Adipocyte (in vitro differentiated cells): ENCODE results near the gene PTER.

Experiments
- DNase-seq: peaks from one replicate; pipeline ENCODE4 v3.0.0-alpha.2; 2015; ENCODE audit warnings: low read depth
- H3K27me3 ChIP-seq: replicated peaks from 2 replicates; pipeline ENCODE4 v1.7.0; 2013; ENCODE audit warnings: mild to moderate bottlenecking, low read length, moderate library complexity; ENCODE audit not compliant: control insufficient read depth, insufficient read depth
- H3K36me3 ChIP-seq: 2 replicates; pipeline ENCODE4 v1.7.0; 2013; ENCODE audit warnings: low read length, mild to moderate bottlenecking, moderate library complexity; ENCODE audit not compliant: control insufficient read depth, insufficient read depth, severe bottlenecking
- H3K4me1 ChIP-seq: 2 replicates; pipeline ENCODE4 v1.7.0; 2013; ENCODE audit warnings: mild to moderate bottlenecking, low read length, moderate library complexity; ENCODE audit not compliant: control insufficient read depth, insufficient read depth
- H3K4me3 ChIP-seq: 2 replicates; pipeline ENCODE4 v1.7.0; 2013; ENCODE audit warnings: mild to moderate bottlenecking, low read length, moderate library complexity
- H3K9ac ChIP-seq: 2 replicates; pipeline ENCODE4 v1.7.0; 2013; ENCODE audit warnings: mild to moderate bottlenecking, low read length, moderate library complexity
- H3K9me3 ChIP-seq: 2 replicates; pipeline ENCODE4 v1.7.0; 2013; ENCODE audit warnings: mild to moderate bottlenecking, low read length, moderate library complexity; ENCODE audit not compliant: control insufficient read depth

The PTER gene

GRCh38 chr10:16472828-16473227 lies 36.0 kb downstream of the PTER start:
- H3K4me3 ChIP-seq, result no peak overlapping the region
- H3K36me3 ChIP-seq, result no peaks in the 10 kb centered on the region
- H3K9me3 ChIP-seq, result no peaks in the 10 kb centered on the region
- H3K4me1 ChIP-seq, result no peaks in the 10 kb centered on the region
- no peak for DNase-seq
- no peaks in the 10 kb centered on the region for H3K27me3 ChIP-seq
- no peak overlapping the region for H3K9ac ChIP-seq

GRCh38 chr10:16477757-16478156 lies 40.9 kb downstream of the PTER start:
- DNase-seq, result no peak
- no peak overlapping the region for H3K4me3 ChIP-seq
- no peaks in the 10 kb centered on the region for H3K9me3 ChIP-seq
- H3K4me1 ChIP-seq, result no peaks in the 10 kb centered on the region
- H3K9ac ChIP-seq, result no peak overlapping the region
- no peaks in the 10 kb centered on the region for H3K27me3 ChIP-seq
- H3K36me3 ChIP-seq, result no peaks in the 10 kb centered on the region

GRCh38 chr10:16478801-16479200 lies 42.0 kb downstream of the PTER start:
- no peaks in the 10 kb centered on the region for H3K9me3 ChIP-seq
- no peaks in the 10 kb centered on the region for H3K4me1 ChIP-seq
- H3K27me3 ChIP-seq, result no peaks in the 10 kb centered on the region
- no peak overlapping the region for H3K9ac ChIP-seq
- no peaks in the 10 kb centered on the region for H3K36me3 ChIP-seq
- no peak for DNase-seq
- no peak overlapping the region for H3K4me3 ChIP-seq

DNA sequence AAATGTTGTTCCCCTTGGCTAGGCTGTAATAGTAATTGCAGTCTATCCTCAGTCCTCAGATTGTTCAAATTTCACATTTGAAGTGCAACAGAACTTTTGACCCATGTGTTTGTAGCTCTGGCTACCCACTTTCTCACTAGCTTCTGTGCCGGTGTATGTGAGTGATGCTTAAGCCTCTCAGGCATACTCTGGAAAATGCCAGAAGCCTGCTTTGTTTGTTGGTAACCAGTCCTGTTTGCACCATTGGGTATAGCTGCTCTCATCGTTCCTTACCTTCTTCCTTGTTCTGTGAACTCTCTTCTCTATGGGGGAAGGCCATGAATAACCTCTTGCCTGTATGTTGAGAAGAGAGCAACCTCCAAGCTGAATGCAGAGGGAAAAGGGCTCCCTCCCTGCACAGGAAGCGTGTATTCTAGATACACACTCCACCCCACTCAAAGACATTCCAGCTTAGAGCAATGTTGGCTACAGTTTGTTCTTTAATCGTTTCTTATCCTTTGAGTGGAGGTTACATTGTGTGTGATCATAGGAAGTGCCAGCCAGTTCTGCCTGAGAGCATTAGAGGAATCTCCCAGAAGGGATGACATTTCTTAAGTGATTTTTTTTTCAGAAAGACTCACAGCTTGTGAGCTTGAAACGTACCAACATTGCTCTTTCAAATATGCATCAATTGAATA lies 44.4 kb downstream of the PTER start:
- Histone ChIP-seq H3K27me3 (no peaks in the 10 kb centered on the region), H3K4me1 (no peaks in the 10 kb centered on the region), H3K9me3 (no peaks in the 10 kb centered on the region), H3K36me3 (peaks cover under 1% of the 10 kb centered on the region), H3K9ac (no peak overlapping the region), H3K4me3 (no peak overlapping the region)
- peak; percentile 12 for DNase-seq

GRCh38 chr10:16483241-16483917 lies 46.6 kb downstream of the PTER start:
- Histone ChIP-seq H3K36me3 (peaks cover 18% of the 10 kb centered on the region), H3K4me3 (no peak overlapping the region), H3K27me3 (no peaks in the 10 kb centered on the region), H3K9ac (no peak overlapping the region), H3K9me3 (no peaks in the 10 kb centered on the region), H3K4me1 (no peaks in the 10 kb centered on the region)
- no peak for DNase-seq

GRCh38 chr10:16490511-16490910 lies 53.7 kb downstream of the PTER start:
- no peak overlapping the region for H3K4me3 ChIP-seq
- no peak overlapping the region for H3K9ac ChIP-seq
- H3K27me3 ChIP-seq, result no peaks in the 10 kb centered on the region
- no peak for DNase-seq
- no peaks in the 10 kb centered on the region for H3K4me1 ChIP-seq
- no peaks in the 10 kb centered on the region for H3K9me3 ChIP-seq
- peaks cover 25% of the 10 kb centered on the region for H3K36me3 ChIP-seq

DNA sequence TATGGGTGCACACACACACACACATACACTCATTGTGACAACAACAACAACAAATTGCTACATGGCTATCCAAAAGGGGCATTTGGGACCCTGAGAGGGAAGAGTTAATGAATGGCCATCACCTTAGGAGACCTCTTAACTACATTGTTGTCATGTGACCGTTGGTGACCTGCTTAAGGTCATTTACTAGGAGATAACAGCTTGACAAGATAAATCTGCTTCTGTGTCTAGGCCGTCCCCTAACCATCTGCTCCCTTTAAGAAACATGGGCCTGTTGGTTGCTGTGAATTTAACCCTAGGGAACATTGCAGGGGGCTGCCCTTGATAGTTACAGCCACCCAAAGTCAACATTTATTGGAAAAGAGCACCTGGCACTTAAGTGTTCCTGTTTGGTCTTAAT lies 55.1 kb downstream of the PTER start:
- no peaks in the 10 kb centered on the region for H3K4me1 ChIP-seq
- no peaks in the 10 kb centered on the region for H3K27me3 ChIP-seq
- no peak for DNase-seq
- H3K4me3 ChIP-seq, result no peak overlapping the region
- H3K36me3 ChIP-seq, result peaks cover 17% of the 10 kb centered on the region
- H3K9ac ChIP-seq, result no peak overlapping the region
- H3K9me3 ChIP-seq, result no peaks in the 10 kb centered on the region

DNA sequence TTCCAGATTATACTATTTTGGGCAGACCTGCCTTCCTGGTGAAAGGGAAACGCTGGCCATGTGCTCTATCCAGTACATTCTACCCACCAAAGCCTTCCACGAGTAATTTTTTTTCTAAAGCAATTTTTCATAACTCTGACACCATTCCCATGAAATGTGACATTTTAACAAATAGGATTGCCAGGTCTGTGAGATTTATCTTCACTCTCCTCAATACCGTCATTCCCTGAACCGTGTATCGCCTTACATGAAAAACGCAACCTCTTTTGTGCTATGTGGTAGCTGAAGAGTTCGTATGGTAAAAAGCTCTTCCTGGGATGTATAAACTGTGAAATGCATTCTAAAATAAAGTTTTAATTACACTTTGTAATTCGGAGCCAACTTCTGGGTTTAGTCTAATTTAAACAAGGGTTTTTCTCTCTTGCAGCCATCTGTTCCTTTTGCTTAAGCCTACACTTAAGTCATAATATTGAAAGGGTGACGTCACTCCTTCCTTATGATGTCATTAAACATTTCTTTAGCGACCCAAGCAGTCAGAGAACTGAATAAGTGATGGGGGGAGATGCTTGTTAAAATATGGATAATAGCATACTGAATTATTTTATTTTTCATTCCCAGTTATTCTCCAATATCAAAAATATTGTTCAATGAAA lies 57.2 kb downstream of the PTER start:
- Histone ChIP-seq H3K4me3 (no peak overlapping the region), H3K27me3 (no peaks in the 10 kb centered on the region), H3K4me1 (no peaks in the 10 kb centered on the region), H3K9ac (no peak overlapping the region), H3K36me3 (peaks cover 7% of the 10 kb centered on the region), H3K9me3 (no peaks in the 10 kb centered on the region)
- no peak for DNase-seq

DNA sequence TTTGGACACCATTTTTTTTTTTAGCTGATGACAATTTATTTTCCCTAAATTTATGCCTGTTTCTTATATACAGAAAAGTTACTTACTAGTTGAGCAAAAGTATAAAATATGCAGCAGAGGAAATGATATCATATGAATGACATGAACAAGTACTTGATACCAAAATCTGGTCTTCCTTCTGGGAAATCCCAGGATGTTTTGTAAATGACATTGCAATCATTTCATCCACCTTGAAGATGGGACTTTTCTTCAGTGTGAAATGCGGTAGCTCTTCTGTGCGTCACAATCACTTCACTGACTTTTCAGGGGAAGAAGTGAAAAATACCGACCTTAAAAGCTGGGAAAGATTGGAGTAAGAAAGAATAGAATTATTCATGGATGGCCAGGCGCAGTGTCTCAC lies 61.1 kb downstream of the PTER start:
- peak; percentile 12 for DNase-seq
- Histone ChIP-seq H3K4me3 (no peak overlapping the region), H3K9me3 (no peaks in the 10 kb centered on the region), H3K27me3 (no peaks in the 10 kb centered on the region), H3K4me1 (no peaks in the 10 kb centered on the region), H3K36me3 (no peaks in the 10 kb centered on the region), H3K9ac (no peak overlapping the region)

- Histone ChIP-seq H3K4me3 (no peak overlapping the region), H3K9ac (no peak overlapping the region), H3K27me3 (no peaks in the 10 kb centered on the region), H3K4me1 (no peaks in the 10 kb centered on the region), H3K36me3 (peaks cover 11% of the 10 kb centered on the region), H3K9me3 (no peaks in the 10 kb centered on the region)
- no peak for DNase-seq
Measured at GRCh38 chr10:16505161-16505560, 68.4 kb downstream of the PTER start.

- Histone ChIP-seq H3K4me3 (no peak overlapping the region), H3K9ac (no peak overlapping the region), H3K27me3 (no peaks in the 10 kb centered on the region), H3K36me3 (peaks cover 17% of the 10 kb centered on the region), H3K4me1 (no peaks in the 10 kb centered on the region), H3K9me3 (no peaks in the 10 kb centered on the region)
- peak; percentile 20 for DNase-seq
Measured at GRCh38 chr10:16509996-16510395, 73.2 kb downstream of the PTER start.
